ENCODE data around the gene CTNND2.

GRCh38 chr5:11364531-11364930 lies 539.7 kb downstream of the CTNND2 start:
- TF ChIP-seq CTCF (IDR thresholded peaks at IDR 0.05 in 4 of 5, conservative IDR thresholded peaks at IDR 0.05 in 1 of 5) (no peak), POLR2A (IDR thresholded peaks at IDR 0.05) (no peak)
